ENCODE measurements around the gene PRKCSH.
"Not testable (repeated sequence)": the region's sequence is repeated elsewhere in the genome, so short reads cannot be mapped to it uniquely, and the experiment has no call there.

PRKCSH gene

DNA sequence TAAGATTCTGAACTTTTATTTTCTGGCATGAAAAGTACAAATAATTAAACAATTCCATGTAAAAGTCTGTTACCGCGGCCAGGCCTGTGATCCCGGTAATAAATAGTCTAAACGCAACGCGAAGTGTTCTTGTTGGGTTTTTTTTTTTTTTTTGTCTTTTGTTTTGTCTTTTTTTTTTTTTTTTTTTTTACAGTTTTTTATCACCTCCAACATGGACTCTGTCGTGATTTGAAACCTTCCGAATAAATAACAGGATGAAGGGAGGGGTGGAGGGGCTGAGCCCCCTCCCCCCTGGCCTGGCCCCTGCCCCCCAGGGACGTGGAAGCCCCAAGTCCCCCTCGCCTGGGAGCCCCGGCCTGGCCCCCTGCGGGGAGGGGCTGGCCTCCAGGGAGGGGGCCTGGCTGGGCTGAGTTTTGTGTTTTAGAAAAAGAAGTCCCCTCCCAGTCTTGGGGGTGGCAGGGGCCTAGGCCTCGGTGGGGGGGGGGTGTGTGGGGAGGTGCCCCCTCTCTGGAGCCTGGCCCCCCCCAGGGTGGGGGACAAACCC, 16.0 kb downstream of the PRKCSH start:
- no peak for FAIRE-seq

- no peak for FAIRE-seq
Observed at GRCh38 chr19:11451871-11452619, 16.6 kb downstream of the PRKCSH start.

GRCh38 chr19:11452620-11453310, 17.3 kb downstream of the PRKCSH start:
- no peak for FAIRE-seq

- no peak for FAIRE-seq
Observed at GRCh38 chr19:11453468-11454341, 18.3 kb downstream of the PRKCSH start.

- not testable (repeated sequence) for FAIRE-seq
Observed at GRCh38 chr19:11455233-11455554, 19.8 kb downstream of the PRKCSH start.

GRCh38 chr19:11456659-11457058, 21.2 kb downstream of the PRKCSH start:
- FAIRE-seq: no peak

- FAIRE-seq: no peak
Observed at GRCh38 chr19:11457115-11457514, 21.7 kb downstream of the PRKCSH start.

DNA sequence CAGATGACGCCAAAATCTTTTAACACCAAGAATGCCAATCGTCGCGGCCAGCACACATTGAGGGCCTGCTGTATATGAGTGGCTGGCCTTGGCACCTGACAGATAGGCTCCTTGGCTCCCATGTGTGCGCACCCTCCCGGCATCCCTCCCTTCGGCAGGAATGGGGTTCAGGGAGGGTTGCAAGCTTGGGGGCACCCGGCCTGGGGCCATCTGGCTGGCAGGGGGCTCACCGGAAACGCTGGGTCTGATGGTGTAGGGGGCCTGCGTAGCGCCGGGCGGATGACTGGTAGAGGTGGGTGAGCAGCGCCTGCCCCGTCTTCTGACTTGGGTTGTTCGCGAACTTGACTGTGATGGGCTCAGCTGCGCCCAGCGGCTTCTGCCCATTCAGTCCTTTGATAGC, 22.4 kb downstream of the PRKCSH start:
- no peak for FAIRE-seq

- FAIRE-seq: no peak
Observed at GRCh38 chr19:11458236-11458900, 22.9 kb downstream of the PRKCSH start.

DNA sequence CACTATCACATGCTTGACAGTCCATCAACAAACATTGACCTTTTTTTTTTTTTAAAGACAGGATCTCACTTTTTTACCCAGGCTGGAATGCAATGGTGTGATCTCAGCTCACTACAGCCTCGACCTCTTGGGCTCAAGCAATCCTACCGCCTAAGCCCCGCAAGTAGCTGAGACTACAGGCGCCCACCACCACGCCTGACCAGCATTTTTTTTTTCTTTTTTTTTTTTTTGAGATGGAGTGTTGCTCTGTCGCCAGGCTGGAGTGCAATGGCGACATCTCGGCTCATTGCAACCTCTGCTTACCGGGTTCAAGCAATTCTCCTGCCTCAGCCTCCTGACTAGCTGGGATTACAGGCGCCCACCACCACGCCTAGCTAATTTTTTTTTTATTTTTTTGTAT, 23.5 kb downstream of the PRKCSH start:
- not testable (repeated sequence) for FAIRE-seq

DNA sequence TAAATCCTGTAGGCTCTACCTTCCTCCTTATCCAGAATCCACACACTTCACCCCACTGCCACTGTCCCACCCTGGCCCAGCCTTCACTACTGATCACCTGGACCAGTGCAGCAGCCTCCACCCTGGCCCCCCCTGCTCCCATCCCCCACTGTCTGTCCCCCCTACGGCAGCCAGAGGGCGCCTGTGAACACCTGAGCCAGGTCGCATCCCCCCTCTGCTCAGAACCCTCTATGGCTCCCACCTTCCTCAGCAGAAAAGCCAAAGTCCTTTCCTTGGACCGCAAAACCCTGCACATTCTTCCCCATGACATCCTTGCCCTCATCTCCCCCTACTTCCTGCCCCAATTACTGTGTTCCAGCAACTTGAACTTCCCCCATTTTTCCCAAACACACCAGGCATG, 24.8 kb downstream of the PRKCSH start:
- no peak for FAIRE-seq

- no peak for FAIRE-seq
Observed at GRCh38 chr19:11461453-11461852, 26.0 kb downstream of the PRKCSH start.

DNA sequence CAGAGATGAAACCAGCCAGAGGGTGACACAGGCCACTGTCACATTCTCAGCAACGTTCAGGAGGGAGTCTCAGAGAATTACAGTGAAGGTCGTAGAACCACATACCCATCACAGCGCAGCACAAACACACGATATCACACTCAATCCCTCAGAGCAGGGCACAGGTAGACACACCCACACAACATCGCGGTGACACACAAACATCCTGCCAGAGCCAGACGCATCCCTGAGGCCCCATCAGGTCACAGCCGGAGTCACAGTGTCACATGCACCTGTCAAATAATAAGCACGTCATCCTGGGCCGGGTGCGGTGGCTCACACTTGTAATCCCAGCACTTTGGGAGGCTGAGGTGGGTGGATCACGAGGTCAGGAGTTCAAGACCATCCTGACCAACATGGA, 28.0 kb downstream of the PRKCSH start:
- FAIRE-seq: no peak

- FAIRE-seq: no peak
Observed at GRCh38 chr19:11464333-11465265, 29.2 kb downstream of the PRKCSH start.

- FAIRE-seq: no peak
Observed at GRCh38 chr19:11465600-11465999, 30.2 kb downstream of the PRKCSH start.

DNA sequence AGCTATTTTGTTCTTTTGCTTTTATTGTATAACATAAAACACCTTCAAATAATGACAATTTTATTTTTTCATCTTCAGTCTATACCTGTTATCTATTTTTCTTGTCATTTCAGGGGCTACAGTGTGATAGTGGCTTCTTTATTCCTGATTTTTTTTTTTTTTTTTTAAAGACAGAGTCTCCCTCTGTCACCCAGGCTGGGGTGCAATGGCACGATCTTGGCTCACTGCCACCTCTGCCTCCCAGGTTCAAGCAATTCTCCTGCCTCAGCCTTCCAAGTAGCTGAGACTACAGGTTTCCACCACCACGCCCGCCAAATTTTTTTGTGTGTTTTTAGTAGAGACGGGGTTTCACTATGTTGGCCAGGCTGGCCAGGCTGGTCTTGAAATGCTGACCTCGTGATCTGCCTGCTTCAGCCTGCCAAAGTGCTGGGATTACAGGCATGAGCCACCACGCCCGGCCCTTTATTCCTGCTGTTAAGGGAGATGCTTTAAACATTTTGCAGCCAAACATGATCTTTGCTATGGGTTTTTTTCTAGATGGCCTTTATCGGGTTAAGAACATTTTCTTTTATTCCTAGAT, 32.9 kb downstream of the PRKCSH start:
- FAIRE-seq: not testable (repeated sequence)

- FAIRE-seq: no peak
Observed at GRCh38 chr19:11473725-11474124, 38.3 kb downstream of the PRKCSH start.

DNA sequence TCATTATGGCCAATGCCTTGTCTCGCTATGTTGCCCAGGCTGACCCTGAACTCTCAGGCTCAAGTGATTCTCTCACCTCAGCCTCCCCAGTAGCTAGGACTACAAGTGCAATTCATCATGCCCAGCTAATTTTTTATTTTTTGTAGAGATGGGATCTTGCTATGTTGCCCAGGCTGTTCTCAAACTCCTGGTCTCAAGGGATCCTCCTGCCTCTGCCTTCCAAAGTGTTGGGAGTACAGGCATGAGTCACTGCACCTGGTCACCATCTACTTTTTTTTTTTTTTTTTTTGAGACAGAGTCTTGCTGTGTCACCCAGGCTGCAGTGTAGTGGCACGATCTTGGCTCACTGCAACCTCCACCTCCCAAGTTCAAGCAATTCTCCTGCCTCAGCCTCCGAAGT, 39.9 kb downstream of the PRKCSH start:
- not testable (repeated sequence) for FAIRE-seq

DNA sequence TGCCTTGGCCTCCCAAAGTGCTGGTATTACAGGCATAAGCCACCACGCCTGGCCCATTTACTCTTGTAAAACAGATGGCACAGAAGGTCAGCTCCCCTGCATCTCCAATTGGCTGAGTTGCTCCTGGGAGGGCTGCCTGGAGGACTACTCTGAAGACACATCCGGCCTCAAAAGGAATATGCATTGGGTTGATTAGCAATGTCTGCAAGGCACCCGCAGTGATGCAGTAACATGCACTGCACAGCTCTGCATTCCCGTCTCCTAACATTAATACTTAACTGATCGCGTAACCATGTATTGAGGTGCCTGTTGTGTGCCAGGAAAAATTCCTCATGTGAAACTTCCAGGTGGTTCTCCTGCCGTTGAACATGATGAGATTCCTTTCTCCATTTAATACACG, 40.4 kb downstream of the PRKCSH start:
- FAIRE-seq: no peak

DNA sequence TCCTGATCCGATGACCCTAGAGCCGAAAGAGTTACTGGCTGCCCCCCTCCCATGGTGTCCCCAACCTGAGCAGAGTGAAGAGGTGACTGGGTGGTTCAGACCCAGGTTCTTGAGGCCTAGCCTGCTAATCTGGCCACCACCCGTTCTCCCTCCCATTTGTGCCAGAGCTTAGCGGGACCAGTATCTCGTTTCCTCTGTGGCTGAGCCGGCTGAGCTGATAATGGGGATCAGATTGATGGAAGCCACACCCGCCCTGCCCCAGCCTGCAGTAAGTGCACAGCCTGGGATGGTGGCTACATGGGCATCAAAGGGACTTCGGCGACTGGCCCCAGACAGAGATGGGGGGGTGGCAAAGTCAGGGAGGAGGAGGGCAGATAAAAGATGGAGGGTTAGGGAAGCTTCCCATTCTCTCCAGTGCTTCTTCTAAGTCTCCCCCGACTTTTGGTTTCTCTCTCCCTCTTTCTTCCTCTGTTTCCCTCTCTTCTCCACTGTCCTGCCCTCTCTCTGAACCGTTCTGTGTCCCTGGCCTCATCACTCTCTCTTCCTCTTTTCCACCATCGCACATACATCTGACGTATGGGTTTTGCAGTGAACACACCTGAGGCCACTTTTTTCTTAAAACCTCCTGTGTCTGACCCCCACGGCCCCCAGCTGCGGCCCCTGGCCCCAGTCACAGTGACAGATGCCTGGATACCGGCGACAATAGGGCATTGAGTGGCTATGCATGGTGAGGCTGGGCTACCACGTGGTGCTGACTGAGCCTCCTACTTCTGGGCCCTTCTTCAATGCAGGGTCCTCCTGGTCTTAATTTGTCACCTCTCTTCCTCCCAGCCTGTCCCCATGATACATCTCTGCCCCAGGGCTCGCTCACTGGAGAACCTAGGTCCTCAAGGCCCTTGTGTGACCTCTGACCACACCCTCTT, 43.0 kb downstream of the PRKCSH start:
- FAIRE-seq: no peak

All from islet of Langerhans (tissue), 1 donor.